Measurements from ENCODE around the gene CHEK1. TPM values are rescaled to one million over a fixed set of nuclear protein-coding genes. Genes with fewer than 3 reads are reported as not detected.
A peak's percentile ranks its signal among the peaks of the same experiment; 100 is the strongest.
"Not testable (repeated sequence)": the region's sequence is repeated elsewhere in the genome, so short reads cannot be mapped to it uniquely, and the experiment has no call there.

Gene CHEK1
- total RNA-seq, 1 experiment from 2014 or later: 38.7 TPM

GRCh38 chr11:125690006-125690405 lies 65.0 kb downstream of the CHEK1 start:
- no peak for DNase-seq (ENCODE audit: extremely low read depth, low read depth)

- DNase-seq (ENCODE audit: extremely low read depth, low read depth): no peak
Observed at GRCh38 chr11:125692887-125693286, 67.9 kb downstream of the CHEK1 start.

- DNase-seq (ENCODE audit: extremely low read depth, low read depth): no peak
Observed at GRCh38 chr11:125694951-125695350, 70.0 kb downstream of the CHEK1 start.

- DNase-seq (ENCODE audit: extremely low read depth, low read depth): no peak
Observed at GRCh38 chr11:125701018-125701610, 76.2 kb downstream of the CHEK1 start.

- DNase-seq (ENCODE audit: extremely low read depth, low read depth): no peak
Observed at GRCh38 chr11:125701858-125702621, 77.1 kb downstream of the CHEK1 start.

- not testable (repeated sequence) for DNase-seq (ENCODE audit: extremely low read depth, low read depth)
Observed at GRCh38 chr11:125704686-125705085, 79.7 kb downstream of the CHEK1 start.

GRCh38 chr11:125720781-125721180 lies 95.8 kb downstream of the CHEK1 start:
- no peak for DNase-seq (ENCODE audit: extremely low read depth, low read depth)

GRCh38 chr11:125724125-125724524 lies 99.2 kb downstream of the CHEK1 start:
- peak; percentile 6 for DNase-seq (ENCODE audit: extremely low read depth, low read depth)

Small RNAs within 50 kb of the gene (small RNA-seq; reads per million reads assigned to genes)
- gene RNU2-35P: 0.04 to 0.29 reads per million in 2 experiments

Other genes with a start within 250 kb of the CHEK1 start
- gene FEZ1, start 128.9 kb upstream of the CHEK1 start, total RNA-seq (2014; rRNA removed; shearing (Covaris generic)): 6.4 and 8.9 TPM in 2 replicates
- 102 and 103 TPM in 2 replicates for gene EI24, start 55.7 kb upstream of the CHEK1 start, total RNA-seq (2014; rRNA removed; shearing (Covaris generic))
- gene STT3A, start 32.3 kb upstream of the CHEK1 start, total RNA-seq (2014; rRNA removed; shearing (Covaris generic)): 176 and 198 TPM in 2 replicates
- not detected in 2 replicates for gene ACRV1, start 55.7 kb downstream of the CHEK1 start, total RNA-seq (2014; rRNA removed; shearing (Covaris generic))
- gene PATE1, start 121.1 kb downstream of the CHEK1 start, total RNA-seq (2014; rRNA removed; shearing (Covaris generic)): not detected in 2 replicates
- gene PATE2, start 153.7 kb downstream of the CHEK1 start, total RNA-seq (2014; rRNA removed; shearing (Covaris generic)): not detected in 2 replicates
- gene PATE3, start 163.0 kb downstream of the CHEK1 start, total RNA-seq (2014; rRNA removed; shearing (Covaris generic)): not detected in 2 replicates
- not detected in 2 replicates for gene PATE4, start 208.2 kb downstream of the CHEK1 start, total RNA-seq (2014; rRNA removed; shearing (Covaris generic))